ENCODE results near the gene HTR1D.

The HTR1D gene

DNA sequence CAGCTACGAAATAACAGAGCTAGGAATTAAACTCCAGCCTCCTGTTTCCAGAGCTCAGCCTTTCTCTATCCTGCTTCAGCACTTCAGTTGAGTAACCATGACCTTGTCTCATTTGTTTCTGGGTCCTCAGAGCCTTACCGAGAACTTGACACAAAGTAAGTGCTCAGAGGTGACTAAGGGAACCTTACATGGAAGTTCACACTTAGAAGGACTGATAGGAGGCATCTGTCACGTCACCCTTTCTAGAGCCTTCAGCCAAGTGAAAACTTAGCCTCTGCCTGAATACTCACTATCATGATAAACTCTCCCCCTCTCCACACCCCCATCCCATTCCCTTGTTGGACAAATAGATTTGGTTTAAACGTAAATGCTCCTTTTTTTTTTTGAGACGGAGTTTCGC is 38.9 kb downstream of the HTR1D start:
- Histone ChIP-seq H3K36me3 (ENCODE audit: insufficient read depth, low read length) (no peaks in the 10 kb centered on the region), H4K20me1 (ENCODE audit: insufficient read depth, low read length, poor library complexity, severe bottlenecking) (no peaks in the 10 kb centered on the region), H3K9ac (ENCODE audit: low read depth, low read length, poor library complexity, severe bottlenecking) (no peak overlapping the region), H2AFZ (ENCODE audit: low read length) (0 out of 2 replicates have a peak overlapping the region, but pooled peaks have one; percentile 93), H3K4me2 (ENCODE audit: low read depth, low read length, poor library complexity, severe bottlenecking) (no peak overlapping the region), H3K4me3 (ENCODE audit: low read length, poor library complexity, severe bottlenecking) (no peak overlapping the region), H3F3A (ENCODE audit: low read depth) (no peaks in the 10 kb centered on the region), H3K79me2 (ENCODE audit: insufficient read depth, low read length) (no peaks in the 10 kb centered on the region), H3K9me3 (ENCODE audit: insufficient read depth, low read depth, low read length) (no peaks in the 10 kb centered on the region), H3K9me2 (replicated peaks; ENCODE audit: low read depth, low read length) (no peaks in the 10 kb centered on the region), H3K4me1 (ENCODE audit: insufficient read depth, low read length, poor library complexity, severe bottlenecking) (peaks cover 11% of the 10 kb centered on the region), H3K27me3 (ENCODE audit: insufficient read depth, low read length, poor library complexity, severe bottlenecking) (no peaks in the 10 kb centered on the region)
- TF ChIP-seq, protein P1, sequence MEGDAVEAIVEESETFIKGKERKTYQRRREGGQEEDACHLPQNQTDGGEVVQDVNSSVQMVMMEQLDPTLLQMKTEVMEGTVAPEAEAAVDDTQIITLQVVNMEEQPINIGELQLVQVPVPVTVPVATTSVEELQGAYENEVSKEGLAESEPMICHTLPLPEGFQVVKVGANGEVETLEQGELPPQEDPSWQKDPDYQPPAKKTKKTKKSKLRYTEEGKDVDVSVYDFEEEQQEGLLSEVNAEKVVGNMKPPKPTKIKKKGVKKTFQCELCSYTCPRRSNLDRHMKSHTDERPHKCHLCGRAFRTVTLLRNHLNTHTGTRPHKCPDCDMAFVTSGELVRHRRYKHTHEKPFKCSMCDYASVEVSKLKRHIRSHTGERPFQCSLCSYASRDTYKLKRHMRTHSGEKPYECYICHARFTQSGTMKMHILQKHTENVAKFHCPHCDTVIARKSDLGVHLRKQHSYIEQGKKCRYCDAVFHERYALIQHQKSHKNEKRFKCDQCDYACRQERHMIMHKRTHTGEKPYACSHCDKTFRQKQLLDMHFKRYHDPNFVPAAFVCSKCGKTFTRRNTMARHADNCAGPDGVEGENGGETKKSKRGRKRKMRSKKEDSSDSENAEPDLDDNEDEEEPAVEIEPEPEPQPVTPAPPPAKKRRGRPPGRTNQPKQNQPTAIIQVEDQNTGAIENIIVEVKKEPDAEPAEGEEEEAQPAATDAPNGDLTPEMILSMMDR (conservative IDR thresholded peaks at IDR 0.05; ENCODE audit: low read length), result no peak
- no peak for TF ChIP-seq EZH2phosphoT487 (IDR thresholded peaks at IDR 0.05; ENCODE audit: borderline replicate concordance)

DNA sequence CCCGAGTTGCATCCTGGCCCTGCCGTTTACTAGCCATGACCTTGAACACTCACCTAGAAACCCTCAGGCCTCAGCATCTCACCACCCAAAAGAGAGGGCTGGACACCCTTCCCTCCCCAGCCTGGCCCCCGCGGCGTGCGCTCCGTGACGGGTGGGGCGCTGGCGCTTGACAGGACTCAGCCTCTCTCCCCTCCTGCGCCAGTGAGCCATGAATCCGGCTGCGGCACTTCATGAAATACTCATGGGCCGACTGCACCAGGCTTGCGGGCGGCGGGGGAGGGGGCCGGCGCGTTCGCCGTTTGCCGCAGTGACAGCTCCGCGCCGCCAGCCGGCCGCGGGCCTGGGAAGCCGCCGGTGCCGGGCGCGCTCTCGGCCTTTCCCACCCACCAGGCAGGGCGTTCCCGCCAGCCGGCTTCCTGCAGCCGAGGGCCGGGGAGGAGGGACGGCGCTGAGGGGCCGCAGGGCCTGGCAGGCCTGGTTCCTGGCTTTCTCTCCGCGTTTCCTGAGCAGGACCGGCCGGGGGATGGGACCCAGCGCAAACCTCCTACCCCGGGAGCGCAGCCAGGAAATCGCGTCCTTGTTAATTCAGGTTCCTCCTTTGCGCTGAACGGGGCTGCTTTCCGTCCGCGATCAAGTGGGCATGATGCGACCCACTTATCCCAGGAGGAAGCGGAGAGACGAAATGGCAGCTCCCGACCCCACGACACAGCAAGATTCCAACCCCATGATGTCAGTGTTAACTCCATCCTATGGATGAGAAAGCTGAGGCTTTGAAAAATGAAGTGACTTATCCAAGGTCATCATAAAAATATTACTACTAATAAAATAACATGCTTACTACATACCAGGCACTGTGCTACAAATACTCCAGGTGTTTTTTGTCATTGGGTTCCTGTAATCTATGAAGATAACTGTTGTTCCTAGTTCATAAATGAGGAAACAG is 39.6 kb downstream of the HTR1D start:
- Histone ChIP-seq H3K4me1 (ENCODE audit: insufficient read depth, low read length, poor library complexity, severe bottlenecking) (peaks cover 11% of the 10 kb centered on the region), H3K4me2 (ENCODE audit: low read depth, low read length, poor library complexity, severe bottlenecking) (peak overlapping the region; percentile 93)

DNA sequence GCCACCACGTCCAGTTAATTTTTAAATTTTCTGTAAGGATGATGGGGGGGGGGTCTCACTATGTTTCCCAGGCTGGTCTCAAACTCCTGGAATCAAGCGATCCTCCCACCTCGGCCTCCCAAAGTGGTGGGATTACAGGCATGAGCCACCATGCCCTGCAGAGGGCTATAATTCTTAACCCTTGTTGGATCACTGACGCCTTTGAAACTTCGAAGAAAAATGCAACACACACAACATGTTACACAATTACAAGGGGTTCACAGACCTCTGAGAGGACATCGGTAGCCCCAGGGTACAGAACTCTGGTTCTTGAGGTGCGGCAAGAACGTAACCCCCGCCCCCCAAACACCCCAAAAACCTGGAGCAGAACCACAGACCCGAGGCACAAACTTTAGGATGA is 40.3 kb downstream of the HTR1D start:
- Histone ChIP-seq H3K4me2 (ENCODE audit: low read depth, low read length, poor library complexity, severe bottlenecking) (peak overlapping the region; percentile 93), H3K27me3 (ENCODE audit: insufficient read depth, low read length, poor library complexity, severe bottlenecking) (no peaks in the 10 kb centered on the region), H3K9me3 (ENCODE audit: insufficient read depth, low read depth, low read length) (no peaks in the 10 kb centered on the region), H2AFZ (ENCODE audit: low read length) (peak overlapping the region; percentile 93), H4K20me1 (ENCODE audit: insufficient read depth, low read length, poor library complexity, severe bottlenecking) (no peaks in the 10 kb centered on the region), H3K9ac (ENCODE audit: low read depth, low read length, poor library complexity, severe bottlenecking) (peak overlapping the region; percentile 63), H3F3A (ENCODE audit: low read depth) (no peaks in the 10 kb centered on the region), H3K4me1 (ENCODE audit: insufficient read depth, low read length, poor library complexity, severe bottlenecking) (peaks cover 11% of the 10 kb centered on the region), H3K4me3 (ENCODE audit: low read length, poor library complexity, severe bottlenecking) (peak overlapping the region; percentile 76), H3K9me2 (replicated peaks; ENCODE audit: low read depth, low read length) (no peaks in the 10 kb centered on the region), H3K36me3 (ENCODE audit: insufficient read depth, low read length) (no peaks in the 10 kb centered on the region), H3K79me2 (ENCODE audit: insufficient read depth, low read length) (no peaks in the 10 kb centered on the region)
- TF ChIP-seq EZH2phosphoT487 (IDR thresholded peaks at IDR 0.05; ENCODE audit: borderline replicate concordance), result no peak
- TF ChIP-seq, protein P1 (conservative IDR thresholded peaks at IDR 0.05; ENCODE audit: low read length), result no peak

More for the DNA sequence above, 39.6 kb downstream of the HTR1D start:
- no peaks in the 10 kb centered on the region for H3K9me3 ChIP-seq (ENCODE audit: insufficient read depth, low read depth, low read length)
- H3K27me3 ChIP-seq (ENCODE audit: insufficient read depth, low read length, poor library complexity, severe bottlenecking), result no peaks in the 10 kb centered on the region
- peak overlapping the region; percentile 76 for H3K4me3 ChIP-seq (ENCODE audit: low read length, poor library complexity, severe bottlenecking)
- no peaks in the 10 kb centered on the region for H3K9me2 ChIP-seq (replicated peaks; ENCODE audit: low read depth, low read length)
- peak overlapping the region; percentile 63 for H3K9ac ChIP-seq (ENCODE audit: low read depth, low read length, poor library complexity, severe bottlenecking)
- no peaks in the 10 kb centered on the region for H3K36me3 ChIP-seq (ENCODE audit: insufficient read depth, low read length)
- H4K20me1 ChIP-seq (ENCODE audit: insufficient read depth, low read length, poor library complexity, severe bottlenecking), result no peaks in the 10 kb centered on the region
- no peaks in the 10 kb centered on the region for H3F3A ChIP-seq (ENCODE audit: low read depth)
- TF ChIP-seq, protein P1 (conservative IDR thresholded peaks at IDR 0.05; ENCODE audit: low read length), result no peak
- no peak for TF ChIP-seq EZH2phosphoT487 (IDR thresholded peaks at IDR 0.05; ENCODE audit: borderline replicate concordance)
- H2AFZ ChIP-seq (ENCODE audit: low read length), result peak overlapping the region; percentile 93
- H3K79me2 ChIP-seq (ENCODE audit: insufficient read depth, low read length), result no peaks in the 10 kb centered on the region

Measured in Loucy (cell line).